H54 (cell line): ENCODE results near the gene PURA.
A peak's percentile ranks its signal among the peaks of the same experiment; 100 is the strongest.

Experiments
- DNase-seq: peaks from one replicate; pipeline ENCODE4 v3.0.0; 2011; ENCODE audit warnings: low spot score, mixed read lengths; ENCODE audit not compliant: insufficient read length
- FAIRE-seq: peaks from 3 replicates; lab custom pipeline; 2011; peaks lifted over from hg19 to GRCh38; lab: Jason Lieb, UNC
- POLR2A ChIP-seq: IDR thresholded peaks from 2 replicates; pipeline ENCODE4 v1.6.1; 2011; ENCODE audit warnings: low read depth, mild to moderate bottlenecking, low read length

PURA gene

DNA sequence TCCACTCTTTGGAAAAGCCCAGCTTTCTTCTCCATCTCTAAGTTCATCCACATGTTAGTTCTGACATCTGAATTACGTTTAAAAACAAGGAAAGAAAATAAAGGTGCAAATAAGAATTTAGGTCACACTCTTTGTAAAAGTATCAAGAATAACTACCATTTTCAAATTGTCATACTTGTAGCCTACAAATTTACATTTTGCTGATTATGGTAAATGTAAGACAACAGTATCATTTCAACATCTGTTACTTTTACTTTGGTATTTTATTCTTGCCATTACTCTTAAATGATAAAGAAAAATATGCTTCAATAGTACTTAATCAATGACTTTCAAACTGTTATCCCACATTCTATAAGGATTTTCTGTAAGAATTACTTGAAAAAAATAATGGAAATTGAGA, 9.8 kb upstream of the PURA start:
- DNase-seq = no peak
- no peak for FAIRE-seq
- TF ChIP-seq POLR2A = no peak

DNA sequence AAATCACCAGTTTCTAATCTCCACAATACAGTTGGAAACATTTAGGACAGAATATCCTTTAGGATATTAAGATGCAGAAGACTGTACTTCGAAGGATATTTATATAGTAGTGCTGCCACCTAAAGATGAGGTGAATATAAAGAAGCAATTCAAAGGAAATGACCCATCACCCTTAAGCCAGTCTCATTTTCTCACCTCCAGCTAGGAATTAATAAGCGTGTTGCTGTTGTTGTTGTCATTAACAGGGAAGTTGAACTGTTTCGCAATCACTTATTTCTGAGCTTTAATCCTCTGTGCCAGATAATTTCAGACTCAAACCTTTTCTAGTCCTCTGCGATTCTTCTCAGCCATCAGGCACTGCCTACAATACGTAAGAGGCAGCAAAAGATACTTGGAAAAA, 7.8 kb upstream of the PURA start:
- no peak for TF ChIP-seq POLR2A
- DNase-seq (no peak), FAIRE-seq (peak; percentile 23)

DNA sequence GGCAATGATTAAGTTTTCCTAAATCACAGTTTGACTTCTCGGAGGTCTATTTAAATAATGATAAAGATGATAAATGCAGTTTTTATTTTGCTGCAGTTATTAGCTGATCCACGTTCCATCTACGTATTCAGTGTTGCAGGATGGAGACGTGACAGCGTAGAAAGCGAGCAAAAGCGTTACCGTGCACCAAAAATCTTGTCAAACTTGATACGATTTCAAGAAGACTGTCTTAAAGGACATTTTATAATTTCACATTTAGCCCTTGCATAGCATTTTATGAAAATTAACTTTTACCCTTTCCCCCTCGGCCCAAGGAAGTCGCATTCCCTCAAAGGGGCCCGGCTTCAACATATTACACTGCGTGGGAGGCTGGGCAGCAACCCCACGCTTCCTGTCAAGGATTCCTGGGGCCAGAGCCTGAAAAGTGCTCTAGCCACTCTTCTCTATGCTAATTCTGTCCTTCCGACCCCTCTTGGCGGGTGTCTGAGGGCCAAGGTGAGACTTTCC, 7.1 kb upstream of the PURA start:
- FAIRE-seq (no peak), DNase-seq (no peak)
- TF ChIP-seq POLR2A = no peak

GRCh38 chr5:140107312-140108092, 6.4 kb upstream of the PURA start:
- FAIRE-seq (peak; percentile 74), DNase-seq (peak; percentile 85)
- peak; percentile 75 for TF ChIP-seq POLR2A

GRCh38 chr5:140108093-140109017, 5.6 kb upstream of the PURA start:
- TF ChIP-seq POLR2A = no peak
- DNase-seq = no peak
- FAIRE-seq = no peak

DNA sequence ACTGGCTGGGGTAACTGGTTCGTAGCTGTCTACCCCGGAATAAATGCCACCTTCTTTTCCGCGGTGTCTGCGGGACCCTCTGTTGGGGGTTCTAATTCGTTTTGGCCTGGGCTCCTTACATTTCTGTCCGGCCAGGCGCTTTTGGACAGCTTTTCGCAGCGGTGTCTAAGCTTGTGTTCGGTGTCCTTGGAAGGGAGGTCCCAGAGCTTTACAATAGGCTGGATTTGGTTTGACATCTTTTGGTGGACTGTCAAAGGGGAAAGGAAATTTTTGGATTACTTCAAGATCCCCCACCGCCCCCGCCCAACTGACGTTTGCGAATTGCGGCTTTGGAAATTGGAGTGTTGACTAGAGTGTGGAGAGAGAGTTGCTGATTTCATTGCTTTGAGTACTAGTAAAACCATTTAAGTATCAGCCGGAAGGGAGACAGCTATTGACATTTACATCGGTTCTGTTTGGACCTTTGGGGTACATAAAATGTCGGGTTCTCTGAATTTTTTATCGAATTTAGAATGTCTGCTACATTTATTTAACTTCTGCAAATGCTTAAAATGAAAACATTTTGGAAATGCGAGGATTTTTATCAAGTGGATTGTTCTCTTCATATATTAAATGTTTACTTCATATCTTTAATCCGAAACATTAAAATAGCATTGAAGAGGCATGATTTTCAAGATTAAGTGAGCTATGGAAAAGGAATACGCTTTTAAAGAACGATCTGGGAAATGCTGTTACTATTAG, 4.7 kb upstream of the PURA start:
- FAIRE-seq = no peak
- no peak for DNase-seq
- no peak for TF ChIP-seq POLR2A

DNA sequence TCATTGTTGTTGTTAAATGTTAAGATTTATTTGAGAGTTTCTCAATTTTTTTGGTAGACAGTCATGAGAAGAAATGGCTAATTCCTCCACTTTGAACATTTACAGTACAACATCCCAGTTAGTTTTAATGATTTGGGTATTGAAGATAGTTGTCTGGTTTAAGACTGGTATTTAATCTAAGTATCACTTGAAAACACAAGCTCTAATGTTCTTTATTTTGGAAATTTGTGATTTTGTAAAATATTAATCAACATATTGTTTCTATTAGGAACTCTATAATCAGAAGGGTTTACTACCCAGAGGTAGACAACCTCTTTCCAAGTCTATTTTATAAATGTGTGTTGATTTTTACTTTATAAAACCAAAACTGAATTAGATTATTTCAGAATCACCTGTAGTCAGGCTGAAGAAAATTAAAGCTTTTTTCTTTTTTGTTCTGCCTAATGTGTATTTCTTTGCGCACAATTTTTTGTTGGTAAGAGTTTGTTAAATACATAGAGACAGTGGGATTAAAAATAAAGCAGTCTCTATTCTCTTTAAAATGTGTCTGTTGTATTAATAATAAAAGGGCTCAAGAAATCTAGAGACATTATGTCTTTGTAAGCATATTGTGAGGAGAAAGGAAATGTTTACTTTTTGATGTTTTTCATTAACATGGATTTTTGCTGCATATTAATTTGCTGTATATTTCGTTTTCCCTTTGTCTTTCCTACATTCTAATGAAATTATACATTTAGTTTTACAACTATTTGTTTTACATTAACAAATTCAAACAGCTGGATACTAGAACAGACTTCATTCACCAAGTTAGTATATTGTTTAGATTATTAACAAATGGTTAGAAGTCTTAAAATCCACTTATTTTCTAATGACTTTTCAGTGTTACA, 3.9 kb upstream of the PURA start:
- FAIRE-seq (no peak), DNase-seq (no peak)
- no peak for TF ChIP-seq POLR2A

GRCh38 chr5:140110646-140110957, 3.3 kb upstream of the PURA start:
- no peak for TF ChIP-seq POLR2A
- no peak for DNase-seq
- no peak for FAIRE-seq

DNA sequence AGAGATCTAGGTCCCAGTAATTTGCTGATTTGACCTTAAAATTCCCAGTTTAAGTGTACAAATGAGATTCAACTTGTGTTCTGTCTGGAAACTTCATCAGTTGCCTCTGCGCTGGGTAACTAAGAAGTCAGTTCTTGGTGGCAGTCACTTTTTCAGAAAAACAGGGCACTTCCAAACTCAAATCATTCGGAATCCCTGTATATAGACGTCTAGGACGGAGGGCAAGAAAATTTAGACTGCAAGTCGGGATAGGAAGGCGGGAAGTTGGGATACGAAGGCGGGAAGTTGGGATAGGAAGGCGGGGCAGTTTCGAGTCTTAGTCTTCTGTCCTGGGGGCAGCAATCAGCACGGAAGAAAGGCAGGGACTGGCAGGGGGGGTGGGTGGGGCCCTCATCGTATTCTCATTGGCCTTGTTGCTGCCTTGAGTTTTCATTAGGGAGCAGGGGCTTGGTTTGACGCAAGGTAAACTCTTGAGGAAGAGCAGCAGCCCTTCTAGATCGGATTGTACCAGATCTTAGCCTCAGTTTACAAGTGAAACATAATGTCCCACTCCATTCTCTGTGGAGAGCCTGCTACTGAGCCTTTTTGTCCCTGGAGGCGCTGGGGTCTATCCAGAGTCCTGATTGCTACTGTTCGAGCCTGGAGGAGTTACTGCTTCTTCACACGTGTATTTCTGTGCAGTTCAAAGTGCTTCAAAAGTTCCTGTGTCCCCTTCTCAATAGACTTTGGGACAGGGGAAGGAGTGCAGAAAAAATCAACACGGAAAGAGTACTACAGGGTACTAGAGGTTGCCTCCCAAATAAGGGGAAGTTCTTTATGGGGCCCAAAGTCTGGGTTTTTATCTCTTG, 2.7 kb upstream of the PURA start:
- no peak for TF ChIP-seq POLR2A
- FAIRE-seq (no peak), DNase-seq (no peak)

GRCh38 chr5:140111859-140112551, 1.9 kb upstream of the PURA start:
- no peak for TF ChIP-seq POLR2A
- DNase-seq (no peak), FAIRE-seq (no peak)

DNA sequence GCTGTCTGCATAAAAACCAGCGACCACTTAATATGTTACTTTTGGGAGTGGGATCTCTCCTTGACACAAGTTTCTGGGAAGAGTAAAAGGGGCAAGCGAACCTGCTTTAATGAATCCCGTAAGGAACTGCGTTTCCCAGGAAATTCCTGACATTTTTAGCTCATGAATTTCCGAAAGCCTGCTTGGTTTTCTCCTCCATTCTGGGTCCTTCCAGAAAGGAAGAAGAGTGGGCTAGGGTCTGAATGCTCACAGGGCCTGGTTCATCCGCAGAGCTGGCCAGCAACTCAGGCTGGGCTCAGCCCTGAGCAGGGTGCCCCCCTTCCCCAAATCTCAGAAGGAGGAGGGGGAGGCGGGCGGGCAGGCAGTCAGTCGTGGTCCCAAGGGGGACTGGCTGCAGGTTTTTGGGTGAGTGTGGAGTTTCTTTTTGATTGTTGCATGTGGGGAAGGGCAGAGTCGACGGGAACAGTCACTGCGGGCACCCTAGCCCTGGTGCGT, 1.2 kb upstream of the PURA start:
- FAIRE-seq (peak; percentile 33), DNase-seq (no peak)
- 0 out of 2 replicates have a peak, but pooled peaks have one; percentile 20 for TF ChIP-seq POLR2A
